HEK293T (cell line): ENCODE measurements around the gene TNFSF11.

Source experiments
- BHLHE40 ChIP-seq: fragments of 450-650 bp; IDR thresholded peaks from 2 replicates; pipeline ENCODE4 v1.6.1; 2016; ENCODE audit warnings: mild to moderate bottlenecking, moderate library complexity, borderline replicate concordance
- FOXA1 ChIP-seq: fragments of 450-650 bp; IDR thresholded peaks from 2 replicates; pipeline ENCODE4 v1.6.1; 2016; ENCODE audit warnings: mild to moderate bottlenecking
- FOXM1 ChIP-seq: fragments of 450-650 bp; IDR thresholded peaks from 2 replicates; pipeline ENCODE4 v1.6.1; 2017; ENCODE audit warnings: mild to moderate bottlenecking, borderline replicate concordance
- LEF1 ChIP-seq: fragments of 450-650 bp; IDR thresholded peaks from 2 replicates; pipeline ENCODE4 v1.6.1; 2017; ENCODE audit warnings: mild to moderate bottlenecking, borderline replicate concordance
- NFRKB ChIP-seq: fragments of 450-650 bp; IDR thresholded peaks from 2 replicates; pipeline ENCODE4 v1.6.1; 2016; ENCODE audit warnings: mild to moderate bottlenecking, moderate library complexity
- SUZ12 ChIP-seq: fragments of 450-650 bp; IDR thresholded peaks from 2 replicates; pipeline ENCODE4 v1.6.1; 2016; ENCODE audit warnings: mild to moderate bottlenecking

GRCh38 chr13:42569576-42570344 is 4.2 kb upstream of the TNFSF11 start:
- TF ChIP-seq LEF1 (no peak), FOXM1 (no peak), NFRKB (no peak), FOXA1 (no peak), SUZ12 (no peak), BHLHE40 (no peak)
